IPS-18a (cell line): ENCODE measurements around the gene PHF10.

Source experiments
- H3K27ac ChIP-seq: one replicate; pipeline ENCODE4 v1.5.1; 2013; ENCODE audit warnings: low read length
- H3K27me3 ChIP-seq: one replicate; pipeline ENCODE4 v1.6.1; 2013; ENCODE audit warnings: mild to moderate bottlenecking, low read length; ENCODE audit not compliant: control insufficient read depth, insufficient read depth
- H3K36me3 ChIP-seq: one replicate; pipeline ENCODE4 v1.6.1; 2013; ENCODE audit warnings: low read depth, low read length; ENCODE audit not compliant: control insufficient read depth
- H3K4me1 ChIP-seq: one replicate; pipeline ENCODE4 v1.6.1; 2013; ENCODE audit warnings: low read depth, low read length; ENCODE audit not compliant: control insufficient read depth
- H3K4me3 ChIP-seq: one replicate; pipeline ENCODE4 v1.5.1; 2013; ENCODE audit warnings: low read length
- H3K9ac ChIP-seq: one replicate; pipeline ENCODE4 v1.6.1; 2013; ENCODE audit warnings: mild to moderate bottlenecking, low read length, moderate library complexity
- H3K9me3 ChIP-seq: one replicate; pipeline ENCODE4 v1.6.1; 2013; ENCODE audit warnings: low read depth, low read length; ENCODE audit not compliant: control insufficient read depth

Gene PHF10

DNA sequence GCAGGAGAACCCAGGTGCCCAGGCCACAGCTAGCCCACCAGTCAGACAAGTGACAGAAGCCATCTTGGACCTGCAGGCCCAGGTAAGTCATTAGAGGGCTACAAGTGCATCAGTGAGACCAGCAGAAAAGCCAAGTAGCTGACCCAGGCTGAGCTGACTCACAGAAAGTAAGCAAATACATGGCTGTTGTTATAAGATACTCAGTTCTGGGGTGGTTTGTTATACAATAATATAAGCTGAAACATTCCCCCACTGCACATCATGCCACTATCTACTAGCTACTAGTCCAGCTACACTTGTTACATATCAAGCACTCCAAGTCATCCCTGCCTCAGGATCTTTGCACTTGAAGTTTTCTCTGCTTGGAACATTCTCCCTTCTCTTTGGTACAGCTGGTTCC, 17.0 kb upstream of the PHF10 start:
- Histone ChIP-seq H3K36me3 (no peaks in the 10 kb centered on the region), H3K27me3 (no peaks in the 10 kb centered on the region), H3K27ac (no peak overlapping the region), H3K4me3 (no peak overlapping the region), H3K9me3 (no peaks in the 10 kb centered on the region), H3K4me1 (no peaks in the 10 kb centered on the region), H3K9ac (no peak overlapping the region)

DNA sequence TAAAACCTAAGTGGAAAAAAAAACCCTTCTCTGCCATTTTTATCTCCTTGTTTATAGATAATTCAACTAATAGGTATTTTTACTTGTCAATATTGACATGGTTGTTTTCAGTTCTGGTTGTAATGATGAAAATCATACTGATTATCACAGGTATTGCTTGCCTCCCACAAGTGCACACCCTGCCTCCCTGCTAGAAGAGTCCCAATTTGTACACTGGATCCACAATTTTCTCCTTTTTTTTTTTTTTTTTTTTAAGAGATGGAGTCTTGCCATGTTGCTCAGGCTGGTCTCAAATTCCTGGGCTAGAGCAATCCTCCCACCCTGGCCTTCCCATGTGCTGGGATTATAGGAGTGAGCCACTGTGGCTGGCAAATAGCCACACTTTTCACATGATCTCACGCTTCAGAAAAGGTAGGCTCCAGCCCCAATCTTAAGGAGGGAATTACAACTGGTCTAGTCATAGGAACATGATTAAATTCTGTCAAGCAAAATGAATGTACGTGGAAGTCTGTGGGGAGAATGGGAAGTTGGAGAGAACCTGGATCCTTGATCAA, 14.8 kb upstream of the PHF10 start:
- Histone ChIP-seq H3K4me1 (no peaks in the 10 kb centered on the region), H3K9ac (no peak overlapping the region), H3K36me3 (no peaks in the 10 kb centered on the region), H3K9me3 (no peaks in the 10 kb centered on the region), H3K27me3 (no peaks in the 10 kb centered on the region), H3K27ac (no peak overlapping the region), H3K4me3 (no peak overlapping the region)

DNA sequence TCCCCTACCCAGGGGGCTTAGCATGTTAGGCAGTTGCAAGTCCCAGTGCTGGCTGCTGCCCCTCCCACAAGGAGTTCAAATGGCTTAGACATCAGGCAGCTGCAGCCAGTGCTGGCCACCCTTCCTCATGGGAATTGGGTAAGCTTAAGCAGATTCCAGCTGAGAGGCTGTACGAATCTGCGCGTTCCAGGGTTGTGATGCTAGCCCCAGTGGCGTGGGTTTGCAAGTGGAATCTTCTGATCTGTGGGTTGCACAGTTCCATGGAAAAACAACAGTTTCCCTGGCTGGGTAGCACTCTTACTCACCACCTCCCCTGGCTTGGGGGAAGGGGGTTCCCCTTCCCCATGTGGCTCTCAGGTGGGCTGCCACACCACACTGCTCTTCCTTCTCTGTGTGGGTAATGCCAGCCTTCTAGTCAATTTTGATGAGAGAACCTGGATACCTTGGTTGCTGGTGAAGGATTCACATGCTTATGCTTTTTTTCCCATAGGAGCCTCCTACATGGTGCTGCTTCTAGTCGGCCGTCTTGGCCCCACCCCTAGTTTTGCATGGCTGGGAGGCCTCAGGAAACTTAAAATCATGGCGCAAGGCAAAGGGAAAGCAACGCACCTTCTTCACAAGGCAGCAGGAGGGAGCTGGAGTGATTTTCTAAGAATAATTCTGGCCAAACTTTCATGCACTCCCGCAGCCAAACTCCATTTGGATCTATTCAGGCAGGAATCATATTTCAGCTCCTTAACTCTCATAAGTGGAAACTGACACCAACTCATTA, 14.1 kb upstream of the PHF10 start:
- Histone ChIP-seq H3K9me3 (no peaks in the 10 kb centered on the region), H3K9ac (no peak overlapping the region), H3K4me1 (no peaks in the 10 kb centered on the region), H3K27ac (no peak overlapping the region), H3K4me3 (no peak overlapping the region), H3K36me3 (no peaks in the 10 kb centered on the region), H3K27me3 (no peaks in the 10 kb centered on the region)

DNA sequence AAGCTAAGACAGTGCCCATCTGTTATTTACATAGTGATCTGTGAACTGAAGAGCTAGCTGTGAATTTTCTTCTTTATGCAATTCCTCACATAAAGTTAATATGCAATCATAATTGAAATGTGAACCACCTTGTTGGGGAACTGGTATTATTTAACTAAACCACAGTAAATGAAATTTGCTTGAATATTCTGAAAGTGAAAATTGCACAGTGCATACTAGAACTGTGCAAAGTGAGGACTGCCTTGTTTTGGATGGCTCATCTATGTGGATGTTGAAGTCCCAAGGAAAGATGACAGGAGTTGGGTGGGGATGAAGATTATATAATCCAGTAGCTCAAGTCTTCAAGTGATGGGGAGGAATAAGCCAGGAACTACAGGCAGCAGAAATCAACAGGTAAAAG, 5.7 kb upstream of the PHF10 start:
- H3K27me3 ChIP-seq, result no peaks in the 10 kb centered on the region
- H3K4me1 ChIP-seq, result peaks cover 5% of the 10 kb centered on the region
- H3K4me3 ChIP-seq, result no peak overlapping the region
- H3K27ac ChIP-seq, result no peak overlapping the region
- no peak overlapping the region for H3K9ac ChIP-seq
- no peaks in the 10 kb centered on the region for H3K9me3 ChIP-seq
- H3K36me3 ChIP-seq, result no peaks in the 10 kb centered on the region

DNA sequence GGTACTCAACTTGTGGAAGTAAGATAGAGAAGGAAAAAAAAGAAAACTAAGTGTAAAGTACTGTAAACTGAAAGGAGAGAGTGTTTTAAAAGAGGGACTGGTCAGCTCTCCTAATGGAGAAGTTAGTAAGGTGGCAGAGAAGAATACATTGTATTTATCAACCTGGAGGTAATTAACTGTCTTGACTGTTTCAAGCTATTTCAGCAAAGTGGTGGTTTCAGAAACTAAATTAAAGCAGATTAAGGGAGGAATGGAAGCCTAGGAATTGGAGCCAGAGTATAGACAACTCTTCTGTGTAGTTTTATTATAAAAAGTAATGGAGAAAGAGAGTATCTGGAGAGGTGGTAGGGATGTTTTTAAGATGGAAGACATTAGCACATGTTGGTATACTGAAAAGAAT, 2.7 kb upstream of the PHF10 start:
- Histone ChIP-seq H3K4me3 (no peak overlapping the region), H3K9ac (no peak overlapping the region), H3K9me3 (no peaks in the 10 kb centered on the region), H3K27ac (no peak overlapping the region), H3K27me3 (peaks cover 11% of the 10 kb centered on the region), H3K4me1 (peaks cover 12% of the 10 kb centered on the region), H3K36me3 (no peaks in the 10 kb centered on the region)

DNA sequence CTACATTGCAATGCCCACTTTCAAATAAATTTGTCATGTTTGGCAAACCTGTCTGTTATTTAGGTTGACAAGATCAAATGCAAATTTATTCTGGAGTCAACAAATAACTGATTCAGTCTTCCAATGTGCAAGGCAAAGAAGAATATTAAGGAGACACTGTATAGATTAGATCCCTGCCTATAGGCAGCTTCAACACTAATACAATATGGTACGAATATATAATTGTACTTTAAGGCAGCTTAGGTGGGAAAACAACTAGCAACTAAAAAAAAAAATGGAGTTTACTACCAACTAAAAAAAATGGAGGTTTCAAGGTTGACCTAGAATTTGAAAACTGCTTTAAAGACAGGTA, 1.7 kb upstream of the PHF10 start:
- no peaks in the 10 kb centered on the region for H3K9me3 ChIP-seq
- H3K36me3 ChIP-seq, result no peaks in the 10 kb centered on the region
- no peak overlapping the region for H3K27ac ChIP-seq
- H3K27me3 ChIP-seq, result peaks cover 11% of the 10 kb centered on the region
- H3K4me3 ChIP-seq, result peak overlapping the region; percentile 87
- peak overlapping the region; percentile 96 for H3K9ac ChIP-seq
- peaks cover 14% of the 10 kb centered on the region for H3K4me1 ChIP-seq

DNA sequence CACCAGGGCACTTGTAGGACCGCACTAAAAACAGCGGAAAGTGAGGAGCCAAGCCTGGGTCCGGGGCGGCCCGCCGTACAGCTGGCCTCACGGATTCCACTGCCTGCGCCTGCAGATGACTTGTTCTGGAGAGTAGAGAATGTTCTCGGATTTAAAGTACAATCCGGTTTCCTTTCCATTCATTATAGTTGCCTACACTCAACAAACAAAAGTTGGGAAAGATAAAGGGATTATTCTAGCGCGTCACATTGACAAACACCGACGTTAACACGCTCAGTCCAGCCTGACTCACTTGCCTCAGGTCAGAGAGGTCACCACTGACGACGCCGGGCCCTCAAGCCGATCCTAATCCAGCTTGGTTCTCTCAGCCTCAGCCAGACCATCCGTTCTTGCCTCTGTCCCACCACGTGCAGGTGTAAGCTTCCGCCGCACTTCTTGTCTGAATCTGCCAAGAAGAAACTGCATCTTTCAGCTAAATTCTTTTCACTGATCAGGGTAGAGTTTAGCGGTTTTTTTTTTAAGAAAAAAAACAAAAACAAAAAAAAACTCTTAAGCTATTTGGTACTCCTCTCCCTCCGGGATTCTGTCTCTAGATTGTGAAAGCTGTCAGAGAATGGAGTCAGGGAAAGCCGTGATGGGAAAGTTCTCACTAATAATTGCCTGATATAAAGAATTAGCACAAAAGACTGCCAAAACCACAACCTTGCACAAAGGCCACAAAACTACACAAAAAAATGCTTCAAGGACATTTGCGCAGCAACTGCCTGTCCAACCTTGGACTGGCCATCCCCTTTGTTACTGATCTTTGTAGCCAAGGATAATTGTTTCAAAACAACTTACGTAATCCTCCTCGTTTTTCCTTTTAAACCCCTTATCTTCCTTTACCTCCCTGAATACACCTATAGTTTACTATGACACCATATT, 1.1 kb upstream of the PHF10 start:
- Histone ChIP-seq H3K27ac (peak overlapping the region; percentile 75), H3K4me3 (peak overlapping the region; percentile 87), H3K4me1 (peaks cover 14% of the 10 kb centered on the region), H3K36me3 (no peaks in the 10 kb centered on the region), H3K27me3 (peaks cover 11% of the 10 kb centered on the region), H3K9ac (peak overlapping the region; percentile 96), H3K9me3 (no peaks in the 10 kb centered on the region)

DNA sequence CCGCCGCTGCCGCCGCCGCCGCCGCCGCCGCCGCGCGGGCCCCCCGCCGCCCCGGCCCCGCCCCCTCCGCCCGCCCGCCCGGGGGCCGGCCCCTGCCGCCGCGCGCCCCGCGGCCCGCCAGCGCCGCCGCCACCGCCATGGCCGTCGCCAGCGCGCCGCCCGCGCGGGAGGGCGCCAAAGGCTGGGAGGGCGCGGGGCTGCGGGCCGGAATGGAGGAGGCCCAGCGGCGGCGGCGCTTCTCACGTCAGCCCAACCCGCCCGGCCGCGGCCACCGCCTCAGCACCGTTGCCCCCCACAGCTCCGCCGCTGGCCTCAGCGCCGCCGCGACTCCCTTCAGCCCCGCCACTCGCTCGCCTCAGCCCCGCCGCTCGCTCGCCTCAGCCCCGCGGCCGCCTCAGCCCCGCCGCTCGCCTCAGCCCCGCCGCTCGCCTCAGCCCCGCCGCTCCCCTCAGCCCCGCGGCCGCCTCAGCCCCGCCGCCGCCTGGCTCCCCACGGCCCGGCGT, 258 bp downstream of the PHF10 start:
- peaks cover 11% of the 10 kb centered on the region for H3K27me3 ChIP-seq
- H3K9me3 ChIP-seq, result no peaks in the 10 kb centered on the region
- H3K27ac ChIP-seq, result no peak overlapping the region
- no peak overlapping the region for H3K4me3 ChIP-seq
- no peaks in the 10 kb centered on the region for H3K36me3 ChIP-seq
- H3K4me1 ChIP-seq, result peaks cover 14% of the 10 kb centered on the region
- no peak overlapping the region for H3K9ac ChIP-seq

DNA sequence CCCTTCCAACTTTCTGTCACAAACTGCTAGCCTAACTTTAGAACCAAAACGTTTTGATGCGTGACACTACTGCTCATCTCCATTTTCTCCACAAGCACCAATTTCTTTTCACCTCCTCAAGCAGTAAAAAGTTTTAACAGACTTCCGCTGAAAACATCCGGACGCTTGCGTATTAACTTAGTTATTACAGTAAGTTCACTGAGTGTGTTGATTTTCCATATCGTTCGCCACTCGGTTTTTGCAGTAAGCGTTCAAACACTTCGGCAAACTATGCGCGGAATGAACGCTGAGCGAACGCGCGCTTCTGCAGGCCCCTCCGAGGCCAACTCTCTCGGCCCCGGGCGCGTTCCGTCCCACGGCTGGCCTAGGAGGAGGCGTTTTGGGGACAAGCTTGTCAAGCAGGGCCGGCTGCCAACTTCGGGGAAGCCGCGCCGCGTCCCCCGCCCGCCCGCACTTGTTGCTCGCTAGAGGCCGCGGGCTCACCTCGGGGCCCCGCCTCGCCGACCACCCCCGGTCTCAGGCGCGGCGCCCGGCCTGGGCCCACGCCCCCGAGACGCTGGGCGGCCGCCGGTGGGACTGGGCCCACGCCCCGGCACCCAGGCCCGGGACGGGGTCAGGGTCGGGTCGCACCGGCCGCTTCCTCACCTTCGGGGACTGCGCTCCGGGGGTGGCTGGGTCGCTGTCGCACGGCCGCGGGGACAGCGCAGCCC, 945 bp downstream of the PHF10 start:
- H3K27me3 ChIP-seq, result peaks cover 11% of the 10 kb centered on the region
- H3K4me3 ChIP-seq, result peak overlapping the region; percentile 93
- no peak overlapping the region for H3K27ac ChIP-seq
- H3K4me1 ChIP-seq, result peaks cover 14% of the 10 kb centered on the region
- H3K9me3 ChIP-seq, result no peaks in the 10 kb centered on the region
- H3K36me3 ChIP-seq, result no peaks in the 10 kb centered on the region
- H3K9ac ChIP-seq, result peak overlapping the region; percentile 62

DNA sequence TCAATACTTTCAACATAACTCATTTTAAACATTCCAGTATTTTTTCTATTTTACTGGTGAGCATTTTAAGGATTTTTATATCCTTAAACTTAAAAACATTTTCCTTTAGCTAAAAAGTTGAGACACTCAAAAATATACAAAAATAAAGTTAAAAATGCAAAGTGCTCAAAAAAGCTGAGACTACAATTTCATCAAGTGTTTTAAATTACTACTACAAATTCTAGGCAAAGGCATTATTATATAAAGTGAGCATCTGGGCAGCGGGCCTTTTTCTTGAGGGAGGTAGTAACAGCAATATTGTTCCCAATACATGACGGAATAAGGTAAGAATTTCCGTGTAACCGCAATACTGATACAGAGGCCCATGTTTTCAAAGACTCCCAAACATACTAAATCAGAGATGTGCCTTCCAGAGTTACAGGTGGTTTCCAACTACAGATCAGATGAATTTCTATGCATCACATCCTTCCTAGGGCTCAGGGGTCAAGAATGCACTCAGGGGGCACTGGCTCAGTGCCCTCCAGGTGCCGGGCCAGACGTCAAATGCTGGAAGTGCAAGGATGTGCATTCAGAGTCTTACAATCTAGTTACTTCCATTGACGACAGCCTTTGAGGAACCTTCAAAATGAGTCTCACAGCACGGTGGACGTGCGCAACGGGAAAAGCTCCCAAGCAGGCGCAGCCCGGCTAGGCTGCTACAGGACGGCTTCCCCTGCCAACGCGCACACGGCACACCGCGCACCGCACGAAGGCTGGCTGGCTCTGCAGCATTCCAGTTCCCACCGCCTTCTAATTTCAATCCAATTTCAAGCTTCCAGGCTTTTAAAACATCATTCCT, 1.7 kb downstream of the PHF10 start:
- H3K4me1 ChIP-seq, result peaks cover 14% of the 10 kb centered on the region
- H3K27ac ChIP-seq, result no peak overlapping the region
- H3K27me3 ChIP-seq, result peaks cover 11% of the 10 kb centered on the region
- no peaks in the 10 kb centered on the region for H3K9me3 ChIP-seq
- H3K9ac ChIP-seq, result peak overlapping the region; percentile 62
- H3K36me3 ChIP-seq, result no peaks in the 10 kb centered on the region
- peak overlapping the region; percentile 93 for H3K4me3 ChIP-seq
